Stomach smooth muscle (tissue), 2 donors: ENCODE results near the gene GABBR2.
"Not testable (repeated sequence)": the region's sequence is repeated elsewhere in the genome, so short reads cannot be mapped to it uniquely, and the experiment has no call there.

ENCODE experiments used
- H3K27ac ChIP-seq: one replicate; pipeline ENCODE4 v1.7.0; 2013; ENCODE audit warnings: mild to moderate bottlenecking, low read length, inconsistent platforms
- H3K27me3 ChIP-seq, 2 donors: one replicate each; pipeline ENCODE4 v1.7.0; 2013; ENCODE audit warnings: low read length in 2 of 2; ENCODE audit not compliant: insufficient read depth in 2 of 2, control insufficient read depth in 1 of 2
- H3K36me3 ChIP-seq, 2 donors: one replicate each; pipeline ENCODE4 v1.7.0; 2013; ENCODE audit warnings: low read length in 2 of 2; ENCODE audit not compliant: control insufficient read depth in 2 of 2, insufficient read depth in 2 of 2
- H3K4me1 ChIP-seq: one replicate; pipeline ENCODE4 v1.7.0; 2013; ENCODE audit warnings: low read length; ENCODE audit not compliant: control insufficient read depth, insufficient read depth
- H3K4me3 ChIP-seq, 2 donors: one replicate each; pipeline ENCODE4 v1.7.0; 2013; ENCODE audit warnings: low read length in 2 of 2
- H3K9ac ChIP-seq, 2 donors: one replicate each; pipeline ENCODE4 v1.7.0; 2013; ENCODE audit warnings: low read length in 2 of 2, mild to moderate bottlenecking in 1 of 2
- H3K9me3 ChIP-seq, 2 donors: one replicate each; pipeline ENCODE4 v1.7.0; 2013; ENCODE audit warnings: low read length in 2 of 2; ENCODE audit not compliant: control insufficient read depth in 2 of 2
- donor health status: healthy.
- donor health status: Pancreatic carcinoma.

GABBR2 gene

GRCh38 chr9:98597236-98597771, 111.4 kb downstream of the GABBR2 start:
- Histone ChIP-seq H3K27ac (no peak overlapping the region), H3K9ac (no peak overlapping the region), H3K4me1 (no peaks in the 10 kb centered on the region), H3K4me3 (no peak overlapping the region), H3K9me3 (no peaks in the 10 kb centered on the region), H3K36me3 (no peaks in the 10 kb centered on the region), H3K27me3 (peaks cover 0 to 4% of the 10 kb centered on the region in 2 donors)

- Histone ChIP-seq H3K27me3 (peaks cover 0 to 4% of the 10 kb centered on the region in 2 donors), H3K9ac (no peak overlapping the region), H3K4me3 (no peak overlapping the region), H3K4me1 (no peaks in the 10 kb centered on the region), H3K27ac (no peak overlapping the region), H3K36me3 (no peaks in the 10 kb centered on the region), H3K9me3 (no peaks in the 10 kb centered on the region)
Observed at GRCh38 chr9:98596486-98596885, 112.2 kb downstream of the GABBR2 start.

GRCh38 chr9:98594546-98595160, 114.1 kb downstream of the GABBR2 start:
- Histone ChIP-seq H3K27me3 (peaks cover 0 to 6% of the 10 kb centered on the region in 2 donors), H3K9me3 (no peaks in the 10 kb centered on the region), H3K4me1 (no peaks in the 10 kb centered on the region)

GRCh38 chr9:98593354-98594253, 115.1 kb downstream of the GABBR2 start:
- Histone ChIP-seq H3K27ac (no peak overlapping the region), H3K9ac (no peak overlapping the region), H3K36me3 (no peaks in the 10 kb centered on the region), H3K4me1 (no peaks in the 10 kb centered on the region), H3K4me3 (no peak overlapping the region), H3K27me3 (peaks cover 0 to 8% of the 10 kb centered on the region in 2 donors), H3K9me3 (no peaks in the 10 kb centered on the region)

More at GRCh38 chr9:98594546-98595160, 114.1 kb downstream of the GABBR2 start:
- Histone ChIP-seq H3K27ac (no peak overlapping the region), H3K36me3 (no peaks in the 10 kb centered on the region), H3K4me3 (no peak overlapping the region), H3K9ac (no peak overlapping the region)

GRCh38 chr9:98591696-98592095, 117.0 kb downstream of the GABBR2 start:
- no peak overlapping the region for H3K4me3 ChIP-seq
- H3K27me3 ChIP-seq = peaks cover 0 to 8% of the 10 kb centered on the region in 2 donors
- no peak overlapping the region for H3K27ac ChIP-seq
- no peaks in the 10 kb centered on the region for H3K9me3 ChIP-seq
- no peaks in the 10 kb centered on the region for H3K36me3 ChIP-seq
- no peak overlapping the region for H3K9ac ChIP-seq
- H3K4me1 ChIP-seq = no peaks in the 10 kb centered on the region

- no peaks in the 10 kb centered on the region for H3K4me1 ChIP-seq
- H3K27me3 ChIP-seq = peaks cover under 1 to 7% of the 10 kb centered on the region in 2 donors
- no peak overlapping the region for H3K4me3 ChIP-seq
- H3K36me3 ChIP-seq = no peaks in the 10 kb centered on the region
- H3K9ac ChIP-seq = no peak overlapping the region
- no peak overlapping the region for H3K27ac ChIP-seq
- H3K9me3 ChIP-seq = peaks cover 0 to 3% of the 10 kb centered on the region in 2 donors
Observed at GRCh38 chr9:98590101-98590500, 118.6 kb downstream of the GABBR2 start.

- H3K4me1 ChIP-seq = no peaks in the 10 kb centered on the region
- peaks cover 6 to 7% of the 10 kb centered on the region in 2 donors for H3K27me3 ChIP-seq
- no peak overlapping the region for H3K9ac ChIP-seq
- no peaks in the 10 kb centered on the region for H3K36me3 ChIP-seq
- no peak overlapping the region for H3K27ac ChIP-seq
- no peak overlapping the region for H3K4me3 ChIP-seq
- peaks cover 0 to 3% of the 10 kb centered on the region in 2 donors for H3K9me3 ChIP-seq
Observed at GRCh38 chr9:98589102-98589501, 119.6 kb downstream of the GABBR2 start.

GRCh38 chr9:98584853-98585438, 123.8 kb downstream of the GABBR2 start:
- H3K36me3 ChIP-seq = not testable (repeated sequence)

GRCh38 chr9:98584059-98584458, 124.7 kb downstream of the GABBR2 start:
- Histone ChIP-seq H3K36me3 (no peaks in the 10 kb centered on the region), H3K9ac (no peak overlapping the region), H3K27me3 (peaks cover 5 to 6% of the 10 kb centered on the region in 2 donors), H3K4me3 (no peak overlapping the region), H3K27ac (no peak overlapping the region), H3K9me3 (peaks cover 4 to 8% of the 10 kb centered on the region in 2 donors), H3K4me1 (no peaks in the 10 kb centered on the region)

More at GRCh38 chr9:98584853-98585438, 123.8 kb downstream of the GABBR2 start:
- H3K4me1 ChIP-seq, H3K27ac ChIP-seq, H3K4me3 ChIP-seq, H3K9me3 ChIP-seq, H3K27me3 ChIP-seq, H3K9ac ChIP-seq: not testable (repeated sequence)

GRCh38 chr9:98583417-98583816, 125.3 kb downstream of the GABBR2 start:
- no peak overlapping the region for H3K27ac ChIP-seq
- H3K9ac ChIP-seq = no peak overlapping the region
- peaks cover 4 to 8% of the 10 kb centered on the region in 2 donors for H3K9me3 ChIP-seq

More at GRCh38 chr9:98583417-98583816, 125.3 kb downstream of the GABBR2 start:
- Histone ChIP-seq H3K4me1 (no peaks in the 10 kb centered on the region), H3K36me3 (no peaks in the 10 kb centered on the region), H3K27me3 (peaks cover 2 to 6% of the 10 kb centered on the region in 2 donors), H3K4me3 (no peak overlapping the region)
